Measurements from ENCODE around the gene LMO3. TPM values are rescaled to one million over a fixed set of nuclear protein-coding genes. Genes with fewer than 3 reads are reported as not detected.

LMO3 gene
- total RNA-seq, 2 donors from 2014 or later = 8.2 to 12.4 TPM

DNA sequence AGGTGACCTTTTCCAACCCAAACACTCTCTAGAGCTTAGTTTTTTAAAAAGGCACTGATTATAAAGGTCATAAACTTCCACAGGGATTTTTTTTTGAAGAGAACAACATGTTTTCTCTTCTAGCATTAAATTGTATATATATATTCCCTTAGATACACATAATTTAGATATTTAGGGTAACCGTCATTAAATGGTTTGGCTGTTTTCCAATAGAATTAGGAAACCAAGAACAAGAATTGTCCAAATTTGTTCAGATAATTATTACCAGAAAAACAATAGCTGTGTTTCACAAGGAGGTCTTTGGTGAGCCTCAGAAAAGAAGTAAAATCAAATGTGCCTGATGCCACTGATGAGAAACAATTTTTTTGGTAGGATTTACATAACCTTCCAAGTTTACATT is 26.9 kb downstream of the LMO3 start:
- Histone ChIP-seq H3K27ac (no peak overlapping the region), H3K27me3 (no peaks in the 10 kb centered on the region), H3K4me3 (no peak overlapping the region), H3K36me3 (no peaks in the 10 kb centered on the region), H3K9me3 (peaks cover 0 to 6% of the 10 kb centered on the region in 2 donors), H3K4me1 (no peaks in the 10 kb centered on the region)
- TF ChIP-seq, protein P1, sequence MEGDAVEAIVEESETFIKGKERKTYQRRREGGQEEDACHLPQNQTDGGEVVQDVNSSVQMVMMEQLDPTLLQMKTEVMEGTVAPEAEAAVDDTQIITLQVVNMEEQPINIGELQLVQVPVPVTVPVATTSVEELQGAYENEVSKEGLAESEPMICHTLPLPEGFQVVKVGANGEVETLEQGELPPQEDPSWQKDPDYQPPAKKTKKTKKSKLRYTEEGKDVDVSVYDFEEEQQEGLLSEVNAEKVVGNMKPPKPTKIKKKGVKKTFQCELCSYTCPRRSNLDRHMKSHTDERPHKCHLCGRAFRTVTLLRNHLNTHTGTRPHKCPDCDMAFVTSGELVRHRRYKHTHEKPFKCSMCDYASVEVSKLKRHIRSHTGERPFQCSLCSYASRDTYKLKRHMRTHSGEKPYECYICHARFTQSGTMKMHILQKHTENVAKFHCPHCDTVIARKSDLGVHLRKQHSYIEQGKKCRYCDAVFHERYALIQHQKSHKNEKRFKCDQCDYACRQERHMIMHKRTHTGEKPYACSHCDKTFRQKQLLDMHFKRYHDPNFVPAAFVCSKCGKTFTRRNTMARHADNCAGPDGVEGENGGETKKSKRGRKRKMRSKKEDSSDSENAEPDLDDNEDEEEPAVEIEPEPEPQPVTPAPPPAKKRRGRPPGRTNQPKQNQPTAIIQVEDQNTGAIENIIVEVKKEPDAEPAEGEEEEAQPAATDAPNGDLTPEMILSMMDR (IDR thresholded peaks at IDR 0.05) = no peak
- DNase-seq (ENCODE audit: low spot score) = no peak

DNA sequence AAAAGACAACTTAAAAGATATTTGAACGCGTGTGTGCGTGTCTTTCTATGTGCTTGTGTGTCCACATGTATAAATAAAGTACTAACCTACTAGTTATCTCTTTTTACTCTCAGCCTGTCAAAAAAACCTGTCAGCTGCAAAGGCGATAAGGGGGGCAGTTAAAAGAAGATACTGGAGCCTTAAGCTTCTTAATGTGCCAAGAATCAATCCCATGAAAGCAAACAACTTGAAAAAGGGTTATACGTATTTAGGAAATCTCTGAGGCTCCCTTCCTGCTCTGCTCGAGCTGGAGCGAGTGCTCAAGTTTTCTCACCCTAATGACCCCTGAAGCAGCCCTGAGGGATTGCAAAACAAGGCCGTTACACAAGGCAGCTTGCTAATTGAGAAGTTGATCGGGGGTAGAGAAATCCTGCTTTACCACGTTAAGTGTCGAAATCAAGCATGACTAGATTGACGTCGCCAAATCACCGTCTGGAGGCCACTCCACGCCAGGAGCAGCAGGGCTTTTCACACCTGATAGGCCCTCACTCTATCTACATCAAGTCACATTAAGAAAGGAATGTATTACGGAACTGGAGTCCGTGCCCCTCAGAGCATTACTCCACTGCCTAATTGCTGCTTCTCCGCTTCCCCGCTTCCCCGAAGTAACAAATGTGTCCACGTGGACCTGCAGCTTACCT is 32.4 kb downstream of the LMO3 start:
- Histone ChIP-seq H3K27ac (no peak overlapping the region), H3K4me3 (no peak overlapping the region), H3K4me1 (no peaks in the 10 kb centered on the region), H3K27me3 (no peaks in the 10 kb centered on the region), H3K36me3 (no peaks in the 10 kb centered on the region), H3K9me3 (no peaks in the 10 kb centered on the region)
- TF ChIP-seq, protein P1 (IDR thresholded peaks at IDR 0.05) = no peak
- peak; percentile 80 for DNase-seq (ENCODE audit: low spot score)

DNA sequence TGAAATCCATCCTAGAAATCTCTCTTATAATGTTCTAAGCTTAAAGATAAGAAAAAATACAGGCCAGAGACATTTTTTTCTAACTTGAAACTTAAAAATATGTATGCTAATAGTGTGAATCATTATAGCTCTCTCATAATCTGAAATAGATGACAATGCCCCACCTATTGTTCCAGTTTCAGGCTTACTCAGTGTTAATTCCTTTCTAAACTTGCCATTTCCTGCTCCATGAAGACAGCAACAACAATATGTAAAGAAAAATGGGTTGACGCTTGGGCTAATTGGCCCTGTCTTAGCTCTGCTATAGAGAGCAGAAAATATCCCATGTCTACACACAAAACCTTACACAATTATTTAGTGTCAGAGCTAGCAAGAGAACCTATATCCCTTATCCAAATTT is 37.1 kb downstream of the LMO3 start:
- Histone ChIP-seq H3K27ac (no peak overlapping the region), H3K4me3 (no peak overlapping the region), H3K27me3 (no peaks in the 10 kb centered on the region), H3K36me3 (no peaks in the 10 kb centered on the region), H3K9me3 (no peaks in the 10 kb centered on the region), H3K4me1 (no peaks in the 10 kb centered on the region)
- DNase-seq (ENCODE audit: low spot score) = no peak
- TF ChIP-seq, protein P1 (IDR thresholded peaks at IDR 0.05) = no peak

DNA sequence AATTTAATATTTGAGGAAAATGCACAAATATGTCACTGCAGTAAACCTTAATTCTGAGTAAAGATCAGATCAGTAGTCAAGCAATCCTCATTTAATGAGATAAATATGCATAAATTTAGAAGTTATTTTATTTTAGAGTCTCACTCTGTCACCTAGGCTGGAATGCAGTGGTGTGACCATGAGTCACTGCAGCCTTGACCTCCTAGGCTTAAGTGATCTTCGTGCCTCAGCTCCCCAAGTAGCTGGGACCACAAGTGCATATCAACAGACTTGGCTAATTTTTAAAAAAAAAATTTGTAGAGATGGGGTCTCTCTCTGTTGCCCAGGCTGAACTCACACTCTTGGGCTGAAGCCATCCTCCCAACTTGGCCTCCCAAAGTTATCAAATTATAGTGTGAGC is 41.3 kb downstream of the LMO3 start:
- no peaks in the 10 kb centered on the region for H3K4me1 ChIP-seq
- H3K27ac ChIP-seq = no peak overlapping the region
- no peak for DNase-seq (ENCODE audit: low spot score)
- H3K9me3 ChIP-seq = no peaks in the 10 kb centered on the region
- TF ChIP-seq, protein P1 (IDR thresholded peaks at IDR 0.05) = no peak
- H3K36me3 ChIP-seq = no peaks in the 10 kb centered on the region
- no peaks in the 10 kb centered on the region for H3K27me3 ChIP-seq
- no peak overlapping the region for H3K4me3 ChIP-seq

DNA sequence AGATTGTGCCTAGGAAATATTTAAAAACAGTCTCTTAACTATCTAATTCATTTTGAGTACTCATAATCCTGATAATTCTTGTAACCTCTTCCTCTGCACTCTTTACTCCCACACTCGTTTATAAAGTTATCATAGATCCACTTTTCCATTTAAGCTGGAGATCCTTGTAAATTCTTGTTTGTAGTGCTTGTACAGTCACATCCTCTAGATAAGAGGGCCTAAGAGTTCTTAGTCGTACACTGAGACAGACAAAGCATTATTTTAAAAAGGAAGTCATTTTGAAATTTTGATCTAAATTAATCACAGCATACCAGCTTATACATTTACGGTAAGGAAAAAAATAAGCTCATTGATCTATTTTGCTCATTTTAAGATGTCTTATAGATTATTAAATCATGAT is 42.5 kb downstream of the LMO3 start:
- Histone ChIP-seq H3K27me3 (no peaks in the 10 kb centered on the region), H3K36me3 (no peaks in the 10 kb centered on the region), H3K4me1 (no peaks in the 10 kb centered on the region), H3K9me3 (no peaks in the 10 kb centered on the region), H3K4me3 (no peak overlapping the region), H3K27ac (no peak overlapping the region)
- TF ChIP-seq, protein P1 (IDR thresholded peaks at IDR 0.05) = no peak
- DNase-seq (ENCODE audit: low spot score) = no peak

DNA sequence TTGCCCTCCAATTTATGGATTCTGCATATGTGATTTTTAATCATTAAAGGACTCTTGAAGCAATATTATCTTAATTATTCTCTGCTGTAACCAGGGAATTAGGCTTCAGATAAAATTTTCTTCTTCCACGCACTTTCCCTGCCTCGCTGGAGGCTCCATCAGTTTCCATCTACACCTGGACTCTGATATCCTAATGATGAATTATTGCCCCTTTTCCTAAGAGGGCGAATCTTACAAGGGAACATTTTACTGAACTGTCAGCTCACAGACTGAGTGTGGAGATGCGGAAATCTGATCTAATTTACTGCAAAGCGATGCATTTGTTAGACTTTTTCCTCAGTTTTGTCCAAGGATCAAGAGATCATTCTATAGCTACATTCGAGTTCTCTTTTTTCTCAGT is 43.0 kb downstream of the LMO3 start:
- TF ChIP-seq, protein P1 (IDR thresholded peaks at IDR 0.05) = no peak
- no peaks in the 10 kb centered on the region for H3K4me1 ChIP-seq
- no peaks in the 10 kb centered on the region for H3K27me3 ChIP-seq
- no peak overlapping the region for H3K4me3 ChIP-seq
- DNase-seq (ENCODE audit: low spot score) = no peak
- no peak overlapping the region for H3K27ac ChIP-seq
- H3K36me3 ChIP-seq = no peaks in the 10 kb centered on the region
- H3K9me3 ChIP-seq = no peaks in the 10 kb centered on the region
